ENCODE results near the gene SP5. TPM values are rescaled to one million over a fixed set of nuclear protein-coding genes. Genes with fewer than 3 reads are reported as not detected.
"Not testable (repeated sequence)": the region's sequence is repeated elsewhere in the genome, so short reads cannot be mapped to it uniquely, and the experiment has no call there.

Gene SP5
- total RNA-seq = under 1 TPM in 1 of 2 donors, not detected in 1; 0.33 TPM

DNA sequence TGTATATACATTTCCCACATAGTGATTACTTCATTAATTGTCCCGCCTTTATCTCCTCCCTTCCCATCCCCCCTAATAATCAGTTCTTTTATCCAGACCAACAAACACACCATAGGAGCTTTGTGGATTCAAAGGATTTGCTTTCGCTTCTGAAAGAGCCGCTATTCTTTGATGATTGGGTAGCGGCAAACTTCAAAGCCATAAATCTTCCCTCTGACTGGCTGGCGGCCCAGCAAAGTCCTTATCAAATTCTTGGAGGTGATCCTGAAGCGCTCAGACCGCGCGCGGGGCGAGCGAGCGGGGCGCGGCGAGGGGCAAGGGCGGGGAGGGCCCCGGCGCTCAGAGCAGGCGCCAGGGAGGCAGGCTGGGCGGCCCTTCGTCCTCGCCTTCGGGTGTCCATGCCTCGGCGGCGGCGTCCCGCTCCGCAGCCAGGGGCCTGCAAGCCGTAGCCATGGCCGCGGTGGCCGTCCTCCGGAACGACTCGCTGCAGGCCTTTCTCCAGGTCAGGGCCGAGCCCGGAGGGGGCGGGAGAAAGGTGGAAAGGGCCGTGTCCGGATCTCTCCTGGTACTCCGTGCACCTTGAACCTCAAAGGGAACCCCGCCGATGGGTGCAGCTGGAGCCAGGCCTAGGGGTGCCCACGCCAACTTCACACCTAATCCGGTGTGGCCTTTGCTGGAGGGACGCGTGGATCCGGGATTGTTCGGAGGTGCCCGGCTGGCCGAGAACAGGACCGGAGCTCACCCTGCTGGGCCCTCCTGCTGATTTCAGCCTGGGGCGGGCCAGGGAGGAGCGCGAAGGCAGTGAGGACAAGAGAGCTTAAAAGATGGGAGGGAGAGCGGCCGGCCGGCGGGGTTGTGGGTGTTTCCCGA is at the start of gene SP5:
SP5 (plus strand) TSS at position 276 of the 870 bp plus-strand sequence; CDS start at position 452, 176 bp downstream.
- Histone ChIP-seq H3K4me3 (peak within 1 kb of the TSS; percentile 33 to 52), H3K27me3 (peaks cover 8 to 36% of the 10 kb centered on the region in 2 donors), H3K4me1 (peaks cover 0 to 52% of the 10 kb centered on the region in 2 donors), H3K9me3 (no peaks in the 10 kb centered on the region), H3K36me3 (no peaks in the 10 kb centered on the region), H3K27ac (no peak within 1 kb of the TSS)
- no peak for DNase-seq (ENCODE audit: low spot score)
- TF ChIP-seq, protein P1, sequence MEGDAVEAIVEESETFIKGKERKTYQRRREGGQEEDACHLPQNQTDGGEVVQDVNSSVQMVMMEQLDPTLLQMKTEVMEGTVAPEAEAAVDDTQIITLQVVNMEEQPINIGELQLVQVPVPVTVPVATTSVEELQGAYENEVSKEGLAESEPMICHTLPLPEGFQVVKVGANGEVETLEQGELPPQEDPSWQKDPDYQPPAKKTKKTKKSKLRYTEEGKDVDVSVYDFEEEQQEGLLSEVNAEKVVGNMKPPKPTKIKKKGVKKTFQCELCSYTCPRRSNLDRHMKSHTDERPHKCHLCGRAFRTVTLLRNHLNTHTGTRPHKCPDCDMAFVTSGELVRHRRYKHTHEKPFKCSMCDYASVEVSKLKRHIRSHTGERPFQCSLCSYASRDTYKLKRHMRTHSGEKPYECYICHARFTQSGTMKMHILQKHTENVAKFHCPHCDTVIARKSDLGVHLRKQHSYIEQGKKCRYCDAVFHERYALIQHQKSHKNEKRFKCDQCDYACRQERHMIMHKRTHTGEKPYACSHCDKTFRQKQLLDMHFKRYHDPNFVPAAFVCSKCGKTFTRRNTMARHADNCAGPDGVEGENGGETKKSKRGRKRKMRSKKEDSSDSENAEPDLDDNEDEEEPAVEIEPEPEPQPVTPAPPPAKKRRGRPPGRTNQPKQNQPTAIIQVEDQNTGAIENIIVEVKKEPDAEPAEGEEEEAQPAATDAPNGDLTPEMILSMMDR (IDR thresholded peaks at IDR 0.05) = no peak

DNA sequence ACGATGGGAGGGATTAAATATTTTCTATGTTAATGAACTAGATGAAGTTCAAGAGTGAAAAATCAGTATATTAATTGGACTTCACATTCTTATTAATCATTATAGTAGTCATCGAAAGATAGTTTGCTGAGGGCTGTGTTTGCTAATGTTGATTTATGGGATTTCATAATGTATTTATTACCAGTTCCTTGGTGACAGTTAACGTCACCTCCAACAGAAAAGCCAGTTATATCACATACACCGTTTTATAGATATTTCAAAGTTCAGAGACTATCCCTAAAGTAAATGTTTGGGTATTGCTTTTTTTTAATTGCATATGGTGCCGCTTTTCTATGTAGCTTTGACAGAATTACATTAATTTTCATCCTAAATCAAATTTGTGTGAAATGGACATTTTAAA is 49.4 kb upstream of the SP5 start:
- no peaks in the 10 kb centered on the region for H3K27me3 ChIP-seq
- no peaks in the 10 kb centered on the region for H3K36me3 ChIP-seq
- no peak overlapping the region for H3K27ac ChIP-seq

DNA sequence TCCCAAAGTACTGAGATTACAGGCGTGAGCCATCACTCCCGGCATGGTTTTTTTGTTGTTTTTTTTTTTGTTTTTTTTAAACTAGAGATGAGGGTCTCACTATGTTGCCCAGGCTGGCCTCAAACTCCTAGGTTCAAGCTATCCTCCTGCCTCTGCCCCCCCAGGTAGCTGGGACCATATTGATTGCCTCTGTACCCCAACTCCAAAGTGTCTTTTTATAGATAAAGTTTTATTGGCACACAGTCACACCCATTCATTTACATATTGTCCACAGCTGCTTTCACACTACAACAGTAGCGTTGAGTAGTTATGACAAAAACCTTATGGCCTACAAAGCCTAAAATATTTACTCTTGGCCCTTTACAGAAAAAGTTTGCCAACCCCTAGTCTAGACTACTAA is 45.2 kb upstream of the SP5 start:
- TF ChIP-seq, protein P1 (IDR thresholded peaks at IDR 0.05) = no peak
- Histone ChIP-seq H3K4me3 (no peak overlapping the region), H3K27ac (no peak overlapping the region), H3K27me3 (no peaks in the 10 kb centered on the region), H3K36me3 (no peaks in the 10 kb centered on the region), H3K4me1 (no peaks in the 10 kb centered on the region), H3K9me3 (no peaks in the 10 kb centered on the region)
- no peak for DNase-seq (ENCODE audit: low spot score)

More for the DNA sequence above, 49.4 kb upstream of the SP5 start:
- no peak for DNase-seq (ENCODE audit: low spot score)
- Histone ChIP-seq H3K4me3 (no peak overlapping the region), H3K4me1 (no peaks in the 10 kb centered on the region), H3K9me3 (no peaks in the 10 kb centered on the region)
- TF ChIP-seq, protein P1 (IDR thresholded peaks at IDR 0.05) = no peak

DNA sequence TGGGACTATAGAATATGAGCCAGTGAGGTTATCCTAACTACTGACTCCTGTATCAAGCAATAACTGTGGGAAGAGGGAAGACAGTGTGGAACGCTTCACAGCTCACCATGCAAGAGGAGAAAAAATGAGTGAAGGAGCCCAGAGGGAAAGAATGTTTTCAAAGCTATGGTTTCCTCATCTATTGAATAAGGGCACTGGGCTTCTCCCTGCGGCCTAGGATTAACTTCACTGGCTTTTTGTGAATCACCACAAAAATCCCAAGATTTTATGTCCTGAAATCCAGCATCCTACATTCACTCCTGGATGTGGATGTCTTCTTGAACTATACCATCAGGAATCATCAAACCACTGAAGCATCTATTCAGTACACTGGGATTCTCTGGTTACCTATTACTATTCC is 44.5 kb upstream of the SP5 start:
- Histone ChIP-seq H3K27me3 (no peaks in the 10 kb centered on the region), H3K27ac (no peak overlapping the region), H3K9me3 (no peaks in the 10 kb centered on the region), H3K4me3 (no peak overlapping the region), H3K4me1 (no peaks in the 10 kb centered on the region), H3K36me3 (no peaks in the 10 kb centered on the region)
- TF ChIP-seq, protein P1 (IDR thresholded peaks at IDR 0.05) = no peak
- DNase-seq (ENCODE audit: low spot score) = no peak

DNA sequence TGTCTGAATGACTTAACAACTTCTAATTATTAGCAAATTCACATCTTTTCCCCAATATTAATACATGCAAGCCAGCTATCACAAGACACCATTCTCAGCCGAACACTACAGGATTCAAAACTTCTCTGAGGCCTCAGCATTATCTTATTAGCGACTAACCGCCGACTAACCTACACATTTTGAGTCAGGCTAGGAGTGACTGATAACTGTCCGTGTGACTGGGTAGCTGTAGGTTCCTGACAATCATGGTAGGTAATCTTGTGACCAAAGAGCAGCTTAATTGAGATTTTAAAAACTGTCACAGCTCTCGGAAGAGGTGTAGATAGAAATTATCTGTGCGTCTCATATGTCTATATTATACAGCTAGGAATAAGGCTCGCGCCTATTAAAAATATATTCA is 44.1 kb upstream of the SP5 start:
- no peak overlapping the region for H3K27ac ChIP-seq
- H3K9me3 ChIP-seq = no peaks in the 10 kb centered on the region
- H3K36me3 ChIP-seq = no peaks in the 10 kb centered on the region
- no peaks in the 10 kb centered on the region for H3K27me3 ChIP-seq
- no peak overlapping the region for H3K4me3 ChIP-seq
- TF ChIP-seq, protein P1 (IDR thresholded peaks at IDR 0.05) = no peak
- DNase-seq (ENCODE audit: low spot score) = no peak
- H3K4me1 ChIP-seq = no peaks in the 10 kb centered on the region

DNA sequence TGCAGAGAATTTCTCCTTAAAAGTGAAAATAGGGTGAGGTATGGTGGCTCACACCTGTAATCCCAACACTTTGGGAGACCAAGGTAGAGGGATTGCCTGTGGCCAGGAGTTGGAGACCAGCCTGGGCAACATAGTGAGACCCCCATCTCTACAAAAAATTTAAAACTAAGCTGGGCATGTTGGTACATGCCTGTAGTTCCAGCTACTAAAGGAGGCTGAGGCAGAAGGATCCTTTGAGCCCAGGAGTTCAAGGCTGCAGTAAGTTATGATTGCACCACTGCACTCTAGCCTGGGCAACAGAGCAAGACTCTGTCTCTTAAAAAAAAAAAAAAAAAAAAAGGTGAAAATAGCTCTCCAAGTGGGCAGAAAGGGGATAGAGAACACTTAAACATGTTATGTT is 40.9 kb upstream of the SP5 start:
- not testable (repeated sequence) for H3K27ac ChIP-seq; H3K27me3 ChIP-seq; H3K9me3 ChIP-seq; H3K4me3 ChIP-seq; H3K4me1 ChIP-seq; DNase-seq (ENCODE audit: low spot score); H3K36me3 ChIP-seq
